GM21528 (cell line): ENCODE results near the gene ELMOD2.
A peak's percentile ranks its signal among the peaks of the same experiment; 100 is the strongest.
"Not testable (repeated sequence)": the region's sequence is repeated elsewhere in the genome, so short reads cannot be mapped to it uniquely, and the experiment has no call there.

Experiments used
- ATAC-seq: cut with Tn5 transposase; IDR thresholded peaks from one replicate; pipeline ENCODE4 v1.9.1; 2021; ENCODE audit warnings: mild to moderate bottlenecking, moderate library complexity; ENCODE audit not compliant: unreplicated experiment, low FRiP score

Gene ELMOD2

GRCh38 chr4:140523857-140524742 lies at the start of gene ELMOD2:
Gene ELMOD2 (plus strand): TSS chr4:140524168. CDS start chr4:140525429, 1,261 bp downstream.
- peak; percentile 100 for ATAC-seq

GRCh38 chr4:140483445-140483844 lies 40.5 kb upstream of the ELMOD2 start:
- no peak for ATAC-seq

- no peak for ATAC-seq
Measured at GRCh38 chr4:140485939-140486338, 38.0 kb upstream of the ELMOD2 start.

GRCh38 chr4:140497405-140497746 lies 26.6 kb upstream of the ELMOD2 start:
- ATAC-seq: no peak

GRCh38 chr4:140497747-140498636 lies 26.0 kb upstream of the ELMOD2 start, which contains the start of gene MGAT4D:
Gene MGAT4D (minus strand): TSS chr4:140498293. CDS start chr4:140498222, 71 bp downstream.
- ATAC-seq: no peak

GRCh38 chr4:140499391-140499790 lies 24.6 kb upstream of the ELMOD2 start:
- no peak for ATAC-seq

- no peak for ATAC-seq
Measured at GRCh38 chr4:140504261-140504660, 19.7 kb upstream of the ELMOD2 start.

GRCh38 chr4:140513765-140514164 lies 10.2 kb upstream of the ELMOD2 start:
- not testable (repeated sequence) for ATAC-seq

- no peak for ATAC-seq
Measured at GRCh38 chr4:140515423-140515822, 8.5 kb upstream of the ELMOD2 start.

GRCh38 chr4:140523370-140523856 lies 555 bp upstream of the ELMOD2 start:
- ATAC-seq: peak; percentile 21

GRCh38 chr4:140529434-140529833 lies 5.5 kb downstream of the ELMOD2 start:
- ATAC-seq: no peak

- no peak for ATAC-seq
Measured at GRCh38 chr4:140533951-140534480, 10.0 kb downstream of the ELMOD2 start.

- ATAC-seq: peak; percentile 99
Measured at GRCh38 chr4:140556372-140557085, 32.6 kb downstream of the ELMOD2 start.

- ATAC-seq: no peak
Measured at GRCh38 chr4:140557831-140558435, 34.0 kb downstream of the ELMOD2 start.

- no peak for ATAC-seq
Measured at GRCh38 chr4:140559696-140560095, 35.7 kb downstream of the ELMOD2 start.

GRCh38 chr4:140568507-140569306 lies 44.7 kb downstream of the ELMOD2 start, which contains the start of gene UCP1:
Gene UCP1 (minus strand): TSS chr4:140568961. CDS start chr4:140568729, 232 bp downstream.
- ATAC-seq: no peak

GRCh38 chr4:140569307-140569638 lies 45.3 kb downstream of the ELMOD2 start:
- ATAC-seq: no peak

GRCh38 chr4:140571620-140572019 lies 47.7 kb downstream of the ELMOD2 start:
- no peak for ATAC-seq

GRCh38 chr4:140575489-140575888 lies 51.5 kb downstream of the ELMOD2 start:
- ATAC-seq: no peak
